Fibroblast of skin of scalp (primary cell): ENCODE results near the gene DDX39A.
"Not testable (repeated sequence)": the region's sequence is repeated elsewhere in the genome, so short reads cannot be mapped to it uniquely, and the experiment has no call there.

ENCODE experiments used
- DNase-seq: peaks from one replicate; pipeline ENCODE4 v3.0.0-alpha.2; 2013

Gene DDX39A

GRCh38 chr19:14408491-14409145 is 10.5 kb downstream of the DDX39A start:
- DNase-seq: no peak

GRCh38 chr19:14407605-14408484 is 11.3 kb downstream of the DDX39A start:
- DNase-seq: no peak

- no peak for DNase-seq
Measured at GRCh38 chr19:14406645-14407401, 12.3 kb downstream of the DDX39A start.

- DNase-seq: peak; percentile 87
Measured at GRCh38 chr19:14405758-14406644, 13.1 kb downstream of the DDX39A start.

- DNase-seq: no peak
Measured at GRCh38 chr19:14405380-14405757, 13.8 kb downstream of the DDX39A start.

- DNase-seq: no peak
Measured at GRCh38 chr19:14404312-14404711, 14.8 kb downstream of the DDX39A start.

- not testable (repeated sequence) for DNase-seq
Measured at GRCh38 chr19:14403145-14403930, 15.8 kb downstream of the DDX39A start.

- DNase-seq: peak; percentile 66
Measured at GRCh38 chr19:14402332-14403144, 16.6 kb downstream of the DDX39A start.

- DNase-seq: no peak
Measured at GRCh38 chr19:14401468-14402195, 17.5 kb downstream of the DDX39A start.

GRCh38 chr19:14400951-14401431 is 18.1 kb downstream of the DDX39A start:
- DNase-seq: peak; percentile 39

GRCh38 chr19:14397168-14397567 is 22.0 kb downstream of the DDX39A start:
- not testable (repeated sequence) for DNase-seq

GRCh38 chr19:14396730-14397129 is 22.4 kb downstream of the DDX39A start:
- not testable (repeated sequence) for DNase-seq

GRCh38 chr19:14395710-14396336 is 23.3 kb downstream of the DDX39A start:
- DNase-seq: no peak

GRCh38 chr19:14395262-14395661 is 23.9 kb downstream of the DDX39A start:
- DNase-seq: no peak

GRCh38 chr19:14394167-14394566 is 25.0 kb downstream of the DDX39A start:
- DNase-seq: no peak

GRCh38 chr19:14393329-14393728 is 25.8 kb downstream of the DDX39A start:
- DNase-seq: no peak

- DNase-seq: no peak
Measured at GRCh38 chr19:14391156-14391821, 27.9 kb downstream of the DDX39A start.

- no peak for DNase-seq
Measured at GRCh38 chr19:14390548-14390947, 28.6 kb downstream of the DDX39A start.
